IMR-90 (cell line): ENCODE measurements around the gene GP9. TPM values are rescaled to one million over a fixed set of nuclear protein-coding genes. Genes with fewer than 3 reads are reported as not detected.

ENCODE experiments used
- ATAC-seq: fragments of 200-7000 bp; cut with Tn5 transposase; 2 replicates; pipeline ENCODE4 v1.9.1; 2020; ENCODE audit warnings: low read depth, mild to moderate bottlenecking, moderate library complexity
- BruUV-seq: library from RNA; stranded (reverse); fragments of 400-500 nt; replicated peaks from 2 replicates; lab custom pipeline; 2021; lab: Mats Ljungman, UMichigan
- CTCF ChIA-PET: fragments of 300-600 bp; formaldehyde crosslinking; extraction: SDS; loops from one replicate; lab custom pipeline; 2021; ENCODE audit warnings: antibody characterized with exemption; lab: Yijun Ruan, JAX
- POLR2A ChIA-PET: fragments of 300-600 bp; sonication (Branson Sonifier 250); formaldehyde crosslinking; loops from one replicate; lab custom pipeline; 2022; ENCODE audit warnings: antibody characterized with exemption; ENCODE audit not compliant: unreplicated experiment; lab: Charles Lee
- DNase-seq: peaks from one replicate; pipeline ENCODE4 v3.0.0; 2013
- H2AFZ ChIP-seq: replicated peaks from 2 replicates; pipeline ENCODE3; 2013; ENCODE audit warnings: low read length, mild to moderate bottlenecking; ENCODE audit not compliant: poor library complexity
- H2AK5ac ChIP-seq: 2 replicates; pipeline ENCODE4 v1.6.1; 2013; ENCODE audit warnings: low read depth, low read length, inconsistent platforms
- H2AK9ac ChIP-seq: replicated peaks from 2 replicates; pipeline ENCODE3; 2013; ENCODE audit warnings: mild to moderate bottlenecking, low read depth, low read length, moderate library complexity; ENCODE audit not compliant: poor library complexity
- H2BK120ac ChIP-seq: 2 replicates; pipeline ENCODE4 v1.6.1; 2013; ENCODE audit warnings: low read depth, low read length, inconsistent platforms
- H2BK15ac ChIP-seq: 3 replicates; pipeline ENCODE4 v1.6.1; 2013; ENCODE audit warnings: low read depth, low read length, inconsistent platforms
- H2BK20ac ChIP-seq: 2 replicates; pipeline ENCODE4 v1.6.1; 2013; ENCODE audit warnings: low read depth, mild to moderate bottlenecking, inconsistent platforms, low read length, moderate library complexity
- H2BK5ac ChIP-seq: 2 replicates; pipeline ENCODE4 v1.6.1; 2013; ENCODE audit warnings: mild to moderate bottlenecking, low read depth, low read length, inconsistent platforms; ENCODE audit not compliant: poor library complexity, severe bottlenecking
- H3K14ac ChIP-seq: replicated peaks from 2 replicates; pipeline ENCODE4 v1.6.1; 2013; ENCODE audit warnings: low read depth, low read length, inconsistent platforms
- H3K18ac ChIP-seq: 2 replicates; pipeline ENCODE4 v1.6.1; 2013; ENCODE audit warnings: low read depth, low read length, control low read depth
- H3K23ac ChIP-seq: 2 replicates; pipeline ENCODE4 v1.6.1; 2013; ENCODE audit warnings: low read depth, low read length, inconsistent platforms
- H3K27ac ChIP-seq: 2 replicates; pipeline ENCODE4 v1.5.1; 2013; ENCODE audit warnings: mild to moderate bottlenecking, control low read depth, low read length; ENCODE audit not compliant: insufficient read depth
- H3K27me3 ChIP-seq: 2 replicates; pipeline ENCODE4 v1.6.1; 2013; ENCODE audit warnings: low read length; ENCODE audit not compliant: control insufficient read depth, insufficient read depth
- H3K36me3 ChIP-seq: 2 replicates; pipeline ENCODE4 v1.6.1; 2013; ENCODE audit warnings: low read length, mixed read lengths; ENCODE audit not compliant: control insufficient read depth, insufficient read depth
- H3K4ac ChIP-seq: 2 replicates; pipeline ENCODE4 v1.6.1; 2013; ENCODE audit warnings: low read depth, low read length, inconsistent platforms
- H3K4me1 ChIP-seq: 2 replicates; pipeline ENCODE4 v1.6.1; 2013; ENCODE audit warnings: low read length, mixed read lengths; ENCODE audit not compliant: control insufficient read depth, insufficient read depth
- H3K4me2 ChIP-seq: 2 replicates; pipeline ENCODE4 v1.6.1; 2013; ENCODE audit warnings: low read depth, mild to moderate bottlenecking, control low read depth, low read length, moderate library complexity
- H3K4me3 ChIP-seq: 2 replicates; pipeline ENCODE4 v1.5.1; 2013; ENCODE audit warnings: low read depth, mild to moderate bottlenecking, control low read depth, low read length, moderate library complexity; ENCODE audit not compliant: insufficient read depth
- H3K56ac ChIP-seq: 2 replicates; pipeline ENCODE4 v1.6.1; 2013; ENCODE audit warnings: low read length, inconsistent platforms; ENCODE audit not compliant: insufficient read depth; ENCODE audit errors: extremely low read depth
- H3K79me1 ChIP-seq, 2 experiments: 2 replicates each; pipeline ENCODE4 v1.6.1; 2013; ENCODE audit warnings: low read length in 2 of 2, inconsistent platforms in 1 of 2, low read depth in 1 of 2
- H3K9ac ChIP-seq: 2 replicates; pipeline ENCODE4 v1.6.1; 2013; ENCODE audit warnings: low read depth, low read length, control low read depth
- H3K9me1 ChIP-seq: 2 replicates; pipeline ENCODE4 v1.6.1; 2013; ENCODE audit warnings: low read length, inconsistent platforms; ENCODE audit not compliant: insufficient read depth
- H3K9me3 ChIP-seq: 2 replicates; pipeline ENCODE4 v1.6.1; 2013; ENCODE audit warnings: low read length; ENCODE audit not compliant: control insufficient read depth, insufficient read depth
- H4K20me1 ChIP-seq: 2 replicates; pipeline ENCODE4 v1.6.1; 2013; ENCODE audit warnings: low read length, inconsistent platforms; ENCODE audit not compliant: insufficient read depth
- H4K5ac ChIP-seq: 2 replicates; pipeline ENCODE4 v1.6.1; 2013; ENCODE audit warnings: mild to moderate bottlenecking, low read depth, low read length, control low read depth
- H4K8ac ChIP-seq, 2 experiments: 2 replicates each; pipeline ENCODE4 v1.6.1; 2013; ENCODE audit warnings: low read depth in 2 of 2, low read length in 2 of 2, control low read depth in 1 of 2, inconsistent platforms in 1 of 2
- H4K91ac ChIP-seq: 2 replicates; pipeline ENCODE4 v1.6.1; 2013; ENCODE audit warnings: low read depth, low read length, inconsistent platforms; ENCODE audit not compliant: insufficient read depth
- RAD21 ChIP-seq: IDR thresholded peaks from 2 replicates; pipeline ENCODE4 v1.6.1; 2012; ENCODE audit warnings: low read length, improper control_type of control experiment
- WGBS, 2 experiments: methylation state at CpG; one replicate each; pipeline versions ENCODE4 v1.1.5 to v1.1.7; 2013; ENCODE audit warnings: missing lambda C conversion rate in 2 of 2; ENCODE audit not compliant: insufficient read length in 1 of 2; ENCODE audit errors: extremely low coverage in 2 of 2; 5-methylcytosine and 5-hydroxymethylcytosine counted together
- dilution Hi-C: fragments of 300-500 bp; cut with HindIII; formaldehyde crosslinking; loops from one replicate; pipeline ENCODE4 v1.14.3; 2018; ENCODE audit warnings: low sequenced_read_pairs; ENCODE audit not compliant: unreplicated experiment
- in situ Hi-C: fragments of 300-500 bp; cut with MboI; formaldehyde crosslinking; loops from 3 replicates; pipeline ENCODE4 v1.14.3; 2019; ENCODE audit warnings: low sequenced_read_pairs, inconsistent platforms, mixed read lengths
- intact Hi-C: fragments of 100-400 bp; cut with micrococcal nuclease; formaldehyde crosslinking; loops from 2 replicates; pipeline ENCODE4 v1.10.0; 2022
- polyA plus RNA-seq, 3 experiments: library from polyadenylated mRNA; depleted of rRNA; stranded (reverse); fragments of >200 nt; gene quantifications; 2 replicates each; pipeline ENCODE4 v1.2.3, GENCODE V29; 2012; ENCODE audit warnings: low replicate concordance in 1 of 3
- total RNA-seq: library from RNA; depleted of rRNA; stranded (reverse); fragments of >200 nt; gene quantifications from 2 replicates; pipeline ENCODE4 v1.2.3, GENCODE V29; 2012
- TF ChIP-seq, protein P1 (sequence below): fragments of 150-350 bp; IDR thresholded peaks from 2 replicates; pipeline ENCODE4 v1.6.1; 2017; ENCODE audit warnings: mild to moderate bottlenecking, antibody characterized with exemption, low read length, low read depth

GP9 gene
- total and polyA plus RNA-seq, 2 of the 4 experiments (the other 2 are of a cell fraction) = not detected

- no peak overlapping the region for H3K4ac ChIP-seq
- no peak overlapping the region for H4K5ac ChIP-seq
- H3K18ac ChIP-seq = no peak overlapping the region
- H2AFZ ChIP-seq = peak overlapping the region; percentile 16
- POLR2A ChIA-PET = no interaction called here
- H3K36me3 ChIP-seq = no peaks in the 10 kb centered on the region
- H3K27me3 ChIP-seq = peaks cover 5% of the 10 kb centered on the region; the same call in 1 of the 2 replicates
- H3K4me3 ChIP-seq = no peak overlapping the region
- H2BK15ac ChIP-seq = no peak overlapping the region
- no peak overlapping the region for H3K4me2 ChIP-seq
- H4K20me1 ChIP-seq = no peaks in the 10 kb centered on the region
- no peak overlapping the region for H2BK5ac ChIP-seq
- no TSS peak for BruUV-seq
- no peaks in the 10 kb centered on the region for H3K79me1 ChIP-seq
- no peak overlapping the region for H2BK120ac ChIP-seq
- in situ Hi-C loops (no loop called here), dilution Hi-C loops (no loop called here), intact Hi-C loops (no loop called here)
- H4K91ac ChIP-seq = no peak overlapping the region
- no peak overlapping the region for H3K9ac ChIP-seq
- no peak overlapping the region for H2AK5ac ChIP-seq
- no peaks in the 10 kb centered on the region for H3K9me3 ChIP-seq
- no peaks in the 10 kb centered on the region for H3K9me1 ChIP-seq
- no peak overlapping the region for H3K56ac ChIP-seq
- H3K4me1 ChIP-seq = peaks cover 10% of the 10 kb centered on the region; the same call in 1 of the 2 replicates
- WGBS, 2 experiments = no CpG with 5 or more reads among the region's 3 CpGs
- DNase-seq (no peak), ATAC-seq (no peak)
- CTCF ChIA-PET = interaction anchor here (1.0 kb wide), 1 partner anchor 43 kb away, joined by 4 read pairs; no protein-coding TSS in a partner anchor
- no peak overlapping the region for H3K27ac ChIP-seq
- H3K23ac ChIP-seq = no peak overlapping the region
- no peak overlapping the region for H3K14ac ChIP-seq
- no peak for TF ChIP-seq RAD21
- TF ChIP-seq, protein P1, sequence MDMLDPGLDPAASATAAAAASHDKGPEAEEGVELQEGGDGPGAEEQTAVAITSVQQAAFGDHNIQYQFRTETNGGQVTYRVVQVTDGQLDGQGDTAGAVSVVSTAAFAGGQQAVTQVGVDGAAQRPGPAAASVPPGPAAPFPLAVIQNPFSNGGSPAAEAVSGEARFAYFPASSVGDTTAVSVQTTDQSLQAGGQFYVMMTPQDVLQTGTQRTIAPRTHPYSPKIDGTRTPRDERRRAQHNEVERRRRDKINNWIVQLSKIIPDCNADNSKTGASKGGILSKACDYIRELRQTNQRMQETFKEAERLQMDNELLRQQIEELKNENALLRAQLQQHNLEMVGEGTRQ = peak; percentile 63
- no peak overlapping the region for H2BK20ac ChIP-seq
- no peak overlapping the region for H4K8ac ChIP-seq
- H2AK9ac ChIP-seq = no peak overlapping the region
These were observed 47.1 kb upstream of the GP9 start for GRCh38 chr3:129013491-129013891.
